HEK293T (cell line): Measurements from ENCODE around the gene PEAK3.

ENCODE experiments used
- ARNT ChIP-seq: fragments of 450-650 bp; IDR thresholded peaks from 2 replicates; pipeline ENCODE4 v1.6.1; 2017; ENCODE audit warnings: mild to moderate bottlenecking
- BHLHE40 ChIP-seq: fragments of 450-650 bp; IDR thresholded peaks from 2 replicates; pipeline ENCODE4 v1.6.1; 2016; ENCODE audit warnings: mild to moderate bottlenecking, moderate library complexity, borderline replicate concordance
- FOXA1 ChIP-seq: fragments of 450-650 bp; IDR thresholded peaks from 2 replicates; pipeline ENCODE4 v1.6.1; 2016; ENCODE audit warnings: mild to moderate bottlenecking
- HDGF ChIP-seq: fragments of 450-650 bp; IDR thresholded peaks from 2 replicates; pipeline ENCODE4 v1.6.1; 2017; ENCODE audit warnings: antibody characterized with exemption, borderline replicate concordance
- SP1 ChIP-seq: fragments of 450-650 bp; IDR thresholded peaks from 2 replicates; pipeline ENCODE4 v1.6.1; 2017
- SUZ12 ChIP-seq: fragments of 450-650 bp; IDR thresholded peaks from 2 replicates; pipeline ENCODE4 v1.6.1; 2016; ENCODE audit warnings: mild to moderate bottlenecking
- ZNF384 ChIP-seq: fragments of 450-650 bp; IDR thresholded peaks from 2 replicates; pipeline ENCODE4 v1.6.1; 2016
- TF ChIP-seq, protein P1 (sequence below): fragments of 450-650 bp; IDR thresholded peaks from 2 replicates; pipeline ENCODE4 v1.6.1; 2016

DNA sequence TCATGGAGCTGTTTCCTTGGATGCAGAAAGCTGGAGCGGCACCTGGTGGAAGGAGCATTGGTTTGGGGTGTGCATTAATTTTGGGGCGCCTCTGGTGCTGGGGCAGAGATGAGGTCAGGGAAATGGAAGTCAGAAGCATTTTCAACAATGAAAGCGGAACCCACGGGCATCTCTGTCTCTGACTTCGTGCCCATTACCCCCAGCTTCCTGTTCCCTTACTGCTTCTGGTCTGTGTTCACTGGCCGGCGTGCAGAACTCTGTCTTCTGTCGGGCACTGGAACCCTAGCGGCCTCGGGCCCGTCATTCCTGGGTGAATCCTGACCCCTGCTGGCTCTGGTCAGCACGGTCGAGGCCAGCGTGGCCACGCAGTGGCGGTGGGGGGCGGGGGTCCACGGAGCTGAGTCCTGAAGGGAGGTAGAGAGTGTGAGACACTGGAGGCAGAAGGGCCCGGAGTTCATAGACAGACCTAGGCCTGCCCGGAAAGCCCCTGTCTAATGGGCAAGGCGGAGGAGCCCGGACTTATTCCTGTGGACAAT lies 33.9 kb upstream of the PEAK3 start:
- TF ChIP-seq SUZ12 (no peak), HDGF (no peak), ZNF384 (no peak), FOXA1 (no peak), SP1 (no peak), ARNT (no peak), BHLHE40 (no peak)
- TF ChIP-seq, protein P1, sequence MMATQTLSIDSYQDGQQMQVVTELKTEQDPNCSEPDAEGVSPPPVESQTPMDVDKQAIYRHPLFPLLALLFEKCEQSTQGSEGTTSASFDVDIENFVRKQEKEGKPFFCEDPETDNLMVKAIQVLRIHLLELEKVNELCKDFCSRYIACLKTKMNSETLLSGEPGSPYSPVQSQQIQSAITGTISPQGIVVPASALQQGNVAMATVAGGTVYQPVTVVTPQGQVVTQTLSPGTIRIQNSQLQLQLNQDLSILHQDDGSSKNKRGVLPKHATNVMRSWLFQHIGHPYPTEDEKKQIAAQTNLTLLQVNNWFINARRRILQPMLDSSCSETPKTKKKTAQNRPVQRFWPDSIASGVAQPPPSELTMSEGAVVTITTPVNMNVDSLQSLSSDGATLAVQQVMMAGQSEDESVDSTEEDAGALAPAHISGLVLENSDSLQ: no peak
